GM12878 (cell line): ENCODE measurements around the gene RPSA. TPM values are rescaled to one million over a fixed set of nuclear protein-coding genes. Genes with fewer than 3 reads are reported as not detected.

Experiments
- ATAC-seq: fragments of 200-7000 bp; cut with Tn5 transposase; 3 replicates; pipeline ENCODE4 v1.9.1; 2020; ENCODE audit warnings: mild to moderate bottlenecking, moderate library complexity
- BruUV-seq: library from RNA; stranded (reverse); fragments of 400-500 nt; replicated peaks from 2 replicates; lab custom pipeline; 2021; lab: Mats Ljungman, UMichigan
- CTCF ChIA-PET: fragments of 300-600 bp; sonication (Branson Sonifier 250); formaldehyde crosslinking; extraction: SDS; loops from one replicate; lab custom pipeline; 2021; ENCODE audit warnings: inconsistent platforms; lab: Yijun Ruan, JAX
- POLR2A ChIA-PET: fragments of 350-600 bp; formaldehyde crosslinking; extraction: SDS; loops from one replicate; lab custom pipeline; 2021; ENCODE audit warnings: inconsistent platforms; lab: Charles Lee
- RAD21 ChIA-PET: fragments of 300-600 bp; sonication (Branson Sonifier 250); formaldehyde crosslinking; loops from one replicate; lab custom pipeline; 2023; ENCODE audit warnings: antibody characterized with exemption; ENCODE audit not compliant: unreplicated experiment; lab: Charles Lee
- SMC1A ChIA-PET: fragments of 300-600 bp; sonication (Branson Sonifier 250); formaldehyde crosslinking; loops from one replicate; lab custom pipeline; 2023; ENCODE audit not compliant: unreplicated experiment, uncharacterized antibody; lab: Charles Lee
- DNase-seq: peaks from one replicate; pipeline ENCODE4 v3.0.0-alpha.2; 2011; ENCODE audit warnings: low read depth, low spot score
- FAIRE-seq: peaks from 3 replicates; lab custom pipeline; 2011; peaks lifted over from hg19 to GRCh38; lab: Jason Lieb, UNC
- H2AFZ ChIP-seq: 2 replicates; pipeline ENCODE4 v1.6.0; 2011; ENCODE audit warnings: low read depth, low read length, control low read depth; ENCODE audit not compliant: control insufficient read depth
- H3K27ac ChIP-seq: 2 replicates; pipeline ENCODE4 v1.5.1; 2011; ENCODE audit warnings: control low read depth; ENCODE audit not compliant: control insufficient read depth, insufficient read depth
- H3K27me3 ChIP-seq, 2 experiments: replicated peaks in 1 of 2; 2 replicates each; pipeline versions ENCODE4 v1.6.0 to v1.6.1; 2011; ENCODE audit warnings: low read length in 1 of 2; ENCODE audit not compliant: control insufficient read depth in 2 of 2, insufficient read depth in 2 of 2
- H3K36me3 ChIP-seq, 2 experiments: 2 replicates each; pipeline ENCODE4 v1.5.1; 2011; ENCODE audit warnings: low read length in 1 of 2; ENCODE audit not compliant: control insufficient read depth in 2 of 2, insufficient read depth in 2 of 2
- H3K4me1 ChIP-seq: 2 replicates; pipeline ENCODE4 v1.6.1; 2011; ENCODE audit warnings: mild to moderate bottlenecking, low read length, moderate library complexity, mixed read lengths; ENCODE audit not compliant: control insufficient read depth, insufficient read depth
- H3K4me2 ChIP-seq: 2 replicates; pipeline ENCODE4 v1.6.0; 2011; ENCODE audit warnings: control low read depth; ENCODE audit not compliant: control insufficient read depth, insufficient read depth
- H3K4me3 ChIP-seq: fragments of 200-600 bp; sonication (generic); 2 replicates; pipeline ENCODE4 v1.5.1; 2016
- H3K79me2 ChIP-seq: 2 replicates; pipeline ENCODE4 v1.6.0; 2011; ENCODE audit warnings: low read length; ENCODE audit not compliant: control insufficient read depth, insufficient read depth
- H3K9ac ChIP-seq: 2 replicates; pipeline ENCODE4 v1.8.0; 2011; ENCODE audit warnings: low read length, control low read depth, mixed read lengths; ENCODE audit not compliant: control insufficient read depth, insufficient read depth
- H3K9me3 ChIP-seq: replicated peaks from 3 replicates; pipeline ENCODE4 v1.5.1; 2011; ENCODE audit warnings: mild to moderate bottlenecking, low read length; ENCODE audit not compliant: control insufficient read depth, insufficient read depth
- H4K20me1 ChIP-seq: 2 replicates; pipeline ENCODE4 v1.6.0; 2011; ENCODE audit not compliant: control insufficient read depth, insufficient read depth
- BCL11A ChIP-seq: IDR thresholded peaks from 2 replicates; pipeline ENCODE4 v1.6.1; 2011; ENCODE audit warnings: low read depth, low read length
- BMI1 ChIP-seq: fragments of 450-650 bp; IDR thresholded peaks from 2 replicates; pipeline ENCODE4 v1.6.1; 2016; ENCODE audit warnings: mild to moderate bottlenecking, moderate library complexity, borderline replicate concordance
- EZH2 ChIP-seq: IDR thresholded peaks from 2 replicates; pipeline ENCODE4 v1.6.1; 2012; ENCODE audit warnings: low read depth, mild to moderate bottlenecking, control low read depth, inconsistent platforms, low read length, borderline replicate concordance; ENCODE audit not compliant: control insufficient read depth
- FOXK2 ChIP-seq: fragments of 450-650 bp; IDR thresholded peaks from 2 replicates; pipeline ENCODE4 v1.6.1; 2017; ENCODE audit warnings: mild to moderate bottlenecking, moderate library complexity
- GABPA ChIP-seq: IDR thresholded peaks from 2 replicates; pipeline ENCODE4 v1.6.1; 2014; ENCODE audit warnings: antibody characterized with exemption, low read depth, mild to moderate bottlenecking, inconsistent platforms
- JUNB ChIP-seq: IDR thresholded peaks from 2 replicates; pipeline ENCODE4 v1.6.1; 2016; ENCODE audit warnings: antibody characterized with exemption, mild to moderate bottlenecking
- NFYB ChIP-seq: IDR thresholded peaks from 2 replicates; pipeline ENCODE4 v1.6.1; 2011; ENCODE audit warnings: low read depth, mild to moderate bottlenecking, low read length, improper control_type of control experiment, moderate library complexity; ENCODE audit not compliant: insufficient read depth
- RFX5 ChIP-seq: IDR thresholded peaks from 2 replicates; pipeline ENCODE4 v1.6.1; 2011; ENCODE audit warnings: low read depth, low read length, improper control_type of control experiment
- SKIL ChIP-seq: fragments of 450-650 bp; IDR thresholded peaks from 2 replicates; pipeline ENCODE4 v1.6.1; 2017; ENCODE audit warnings: mild to moderate bottlenecking, low read depth, inconsistent platforms; ENCODE audit not compliant: poor library complexity, severe bottlenecking
- ZNF217 ChIP-seq: fragments of 450-650 bp; IDR thresholded peaks from 2 replicates; pipeline ENCODE4 v1.6.1; 2017; ENCODE audit warnings: antibody characterized with exemption, mild to moderate bottlenecking
- ZNF274 ChIP-seq: IDR thresholded peaks from one replicate; pipeline ENCODE4 v1.8.0; 2011; ENCODE audit not compliant: insufficient read length, insufficient read depth
- ZNF622 ChIP-seq: fragments of 450-650 bp; IDR thresholded peaks from 2 replicates; pipeline ENCODE4 v1.6.1; 2017; ENCODE audit warnings: mild to moderate bottlenecking, inconsistent platforms
- WGBS: methylation state at CpG from one replicate; pipeline ENCODE4 v1.1.6; 2016; ENCODE audit warnings: low lambda C conversion rate; ENCODE audit not compliant: insufficient replicate concordance, insufficient coverage; ENCODE audit errors: missing lambda C conversion rate; 5-methylcytosine and 5-hydroxymethylcytosine counted together
- in situ Hi-C: fragments of 300-500 bp; cut with MboI; formaldehyde crosslinking; loops from 9 replicates; pipeline ENCODE4 v1.14.3; 2018; ENCODE audit warnings: mixed read lengths
- intact Hi-C: fragments of 100-400 bp; cut with micrococcal nuclease; formaldehyde crosslinking; loops from one replicate; pipeline ENCODE4 v1.14.2; 2022; ENCODE audit not compliant: unreplicated experiment
- polyA plus RNA-seq, 11 experiments: library from polyadenylated mRNA; depleted of rRNA in 4 of 11; unstranded in 6 of 11; stranded (reverse) in 5 of 11; fragments of >200 nt; fragmentation: Nextera tagmentation in 4 of 11; fragmentation: Illumina TruSeq in 1 of 11; extraction: Ambion mirVana in 4 of 11; extraction: Trizol in 1 of 11; gene quantifications; 1 replicate in 1 of 11; 2 replicates in 10 of 11; pipeline versions ENCODE4 v1.2.1 to v1.2.3, GENCODE V29; 2011 to 2016; ENCODE audit warnings: inconsistent platforms in 2 of 11, missing spikeins in 2 of 11, low read depth in 1 of 11
- total RNA-seq, 4 experiments: library from RNA; depleted of rRNA in 3 of 4; stranded (reverse); fragments of >200 nt in 3 of 4; fragmentation: Illumina TruSeq in 1 of 4; extraction: Trizol in 1 of 4; gene quantifications; 2 replicates each; pipeline versions ENCODE4 v1.2.1 to v1.2.3, GENCODE V29; 2013 to 2021
- TF ChIP-seq, protein P1 (sequence below): fragments of 450-650 bp; IDR thresholded peaks from 2 replicates; pipeline ENCODE4 v1.6.1; 2017; ENCODE audit warnings: borderline replicate concordance
- TF ChIP-seq, protein P2 (sequence below): fragments of 150-350 bp; IDR thresholded peaks from 2 replicates; pipeline ENCODE4 v1.6.1; 2014; ENCODE audit warnings: mild to moderate bottlenecking, low read depth, low read length

The RPSA gene
- total and polyA plus RNA-seq, 10 of the 15 experiments (the other 5 are each of a cell fraction or from before 2014, with no cell fraction given), result 1,012 to 5,036 (median 3,460) TPM

DNA sequence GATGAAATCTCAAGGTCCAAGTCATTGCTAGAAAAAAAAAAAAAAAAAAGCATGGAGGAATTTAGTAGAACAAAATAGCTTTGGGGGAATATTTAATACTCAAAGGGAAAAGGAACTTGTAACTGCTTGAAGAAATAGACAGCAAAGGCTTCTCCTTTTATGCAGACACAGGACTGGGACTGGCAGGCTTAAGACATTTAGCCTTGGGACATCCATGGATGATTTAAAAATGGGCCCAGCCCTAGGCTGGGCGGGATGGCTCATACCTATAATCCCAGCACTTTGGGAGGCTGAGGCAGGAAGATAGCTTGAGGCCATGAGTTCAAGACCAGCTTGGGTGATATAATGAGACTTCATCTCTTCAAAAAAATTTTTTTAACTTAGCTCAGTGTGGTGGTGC lies 19.8 kb downstream of the RPSA start:
- DNase-seq (no peak), FAIRE-seq (no peak), ATAC-seq (no peak)
- BruUV-seq, result no TSS peak
- CTCF ChIA-PET, result no interaction called here
- H3K4me2 ChIP-seq, result no peak overlapping the region
- no peak overlapping the region for H2AFZ ChIP-seq
- RAD21 ChIA-PET, result no interaction called here
- no peaks in the 10 kb centered on the region for H3K9me3 ChIP-seq
- H3K27ac ChIP-seq, result no peak overlapping the region
- WGBS, result 0% methylated on average over 1 of the region's 1 CpG
- H3K27me3 ChIP-seq, result no peaks in the 10 kb centered on the region
- H3K4me3 ChIP-seq, result no peak overlapping the region
- intact Hi-C loops, result no loop called here
- no peaks in the 10 kb centered on the region for H4K20me1 ChIP-seq
- no peaks in the 10 kb centered on the region for H3K4me1 ChIP-seq
- POLR2A ChIA-PET, result no interaction called here
- SMC1A ChIA-PET, result interaction anchor here (0.8 kb wide), 1 partner anchor 13 kb away, joined by 3 read pairs; no protein-coding TSS in a partner anchor
- H3K9ac ChIP-seq, result no peak overlapping the region
- TF ChIP-seq EZH2 (no peak), ZNF622 (no peak), ZNF217 (no peak), SKIL (no peak), NFYB (no peak), RFX5 (no peak), BCL11A (no peak), ZNF274 (no peak), GABPA (no peak), JUNB (no peak), FOXK2 (no peak), BMI1 (no peak)
- TF ChIP-seq, protein P1, sequence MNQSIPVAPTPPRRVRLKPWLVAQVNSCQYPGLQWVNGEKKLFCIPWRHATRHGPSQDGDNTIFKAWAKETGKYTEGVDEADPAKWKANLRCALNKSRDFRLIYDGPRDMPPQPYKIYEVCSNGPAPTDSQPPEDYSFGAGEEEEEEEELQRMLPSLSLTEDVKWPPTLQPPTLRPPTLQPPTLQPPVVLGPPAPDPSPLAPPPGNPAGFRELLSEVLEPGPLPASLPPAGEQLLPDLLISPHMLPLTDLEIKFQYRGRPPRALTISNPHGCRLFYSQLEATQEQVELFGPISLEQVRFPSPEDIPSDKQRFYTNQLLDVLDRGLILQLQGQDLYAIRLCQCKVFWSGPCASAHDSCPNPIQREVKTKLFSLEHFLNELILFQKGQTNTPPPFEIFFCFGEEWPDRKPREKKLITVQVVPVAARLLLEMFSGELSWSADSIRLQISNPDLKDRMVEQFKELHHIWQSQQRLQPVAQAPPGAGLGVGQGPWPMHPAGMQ, result no peak
- TF ChIP-seq, protein P2, sequence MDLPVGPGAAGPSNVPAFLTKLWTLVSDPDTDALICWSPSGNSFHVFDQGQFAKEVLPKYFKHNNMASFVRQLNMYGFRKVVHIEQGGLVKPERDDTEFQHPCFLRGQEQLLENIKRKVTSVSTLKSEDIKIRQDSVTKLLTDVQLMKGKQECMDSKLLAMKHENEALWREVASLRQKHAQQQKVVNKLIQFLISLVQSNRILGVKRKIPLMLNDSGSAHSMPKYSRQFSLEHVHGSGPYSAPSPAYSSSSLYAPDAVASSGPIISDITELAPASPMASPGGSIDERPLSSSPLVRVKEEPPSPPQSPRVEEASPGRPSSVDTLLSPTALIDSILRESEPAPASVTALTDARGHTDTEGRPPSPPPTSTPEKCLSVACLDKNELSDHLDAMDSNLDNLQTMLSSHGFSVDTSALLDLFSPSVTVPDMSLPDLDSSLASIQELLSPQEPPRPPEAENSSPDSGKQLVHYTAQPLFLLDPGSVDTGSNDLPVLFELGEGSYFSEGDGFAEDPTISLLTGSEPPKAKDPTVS, result no peak
- H3K36me3 ChIP-seq, result no peaks in the 10 kb centered on the region; a peak in 1 of 4 replicates
- H3K79me2 ChIP-seq, result no peaks in the 10 kb centered on the region
- in situ Hi-C loops, result no loop called here
